ENCODE data around the gene PDE4D. TPM values are rescaled to one million over a fixed set of nuclear protein-coding genes. Genes with fewer than 3 reads are reported as not detected.
A peak's percentile ranks its signal among the peaks of the same experiment; 100 is the strongest.

The PDE4D gene
- total and polyA plus RNA-seq, 10 of the 15 experiments (the other 5 are each of a cell fraction or from before 2014, with no cell fraction given), result 0.87 to 4.1 (median 2.2) TPM

MicroRNAs encoded within 50 kb of the gene (microRNA counts, 767-probe panel; counts per million panel counts)
- 1,512 counts per million, percentile 58 among the panel's probes with 10 or more counts for microRNA hsa-miR-582-3p
- microRNA hsa-miR-582-5p, result 516 counts per million, percentile 8 among the panel's probes with 10 or more counts

Small RNA genes lying within 50 kb of the gene (microRNA-seq; reads per million reads assigned to microRNA genes)
- gene MIR582, result 4.5 reads per million, percentile 27 among the genes with 10 or more reads in this experiment

Small RNA genes lying within 50 kb of the gene (small RNA-seq; reads per million reads assigned to genes)
- gene MIR582, result 6.0 reads per million, percentile 91 among the genes with 10 or more reads in this experiment

Data from GM12878 (cell line).